Stomach (tissue), 9 donors: ENCODE data around the gene SLC1A6. TPM values are rescaled to one million over a fixed set of nuclear protein-coding genes. Genes with fewer than 3 reads are reported as not detected.

ENCODE experiments used
- DNase-seq, 2 donors: peaks; one replicate each; pipeline versions ENCODE4 v3.0.0 to v3.0.0-alpha.2; 2013 to 2019
- H3K27ac ChIP-seq, 5 donors: fragments of 200-600 bp in 4 of 5; sonication (generic) in 4 of 5; one replicate each; pipeline ENCODE4 v1.5.1; 2013 to 2019; ENCODE audit warnings: mild to moderate bottlenecking in 1 of 5, moderate library complexity in 1 of 5
- H3K27me3 ChIP-seq, 3 donors: fragments of 200-600 bp; sonication (generic); one replicate each; pipeline ENCODE4 v1.5.1; 2017 to 2019; ENCODE audit warnings: mixed run types in 1 of 3
- H3K36me3 ChIP-seq, 4 donors: fragments of 200-600 bp; sonication (generic); 1 replicate in 3 of 4; 2 replicates in 1 of 4; pipeline ENCODE4 v1.5.1; 2016 to 2019
- H3K4me1 ChIP-seq, 4 donors: fragments of 200-600 bp; sonication (generic); one replicate each; pipeline ENCODE4 v1.5.1; 2016 to 2019
- H3K4me3 ChIP-seq, 4 donors: fragments of 200-600 bp; sonication (generic) in 3 of 4; one replicate each; pipeline ENCODE4 v1.5.1; 2016 to 2019; ENCODE audit warnings: mild to moderate bottlenecking in 1 of 4
- H3K9me3 ChIP-seq, 4 donors: fragments of 200-600 bp; sonication (generic); one replicate each; pipeline ENCODE4 v1.5.1; 2016 to 2019
- CTCF ChIP-seq, 7 experiments: fragments of 450-650 bp in 4 of 7; fragments of 200-600 bp in 3 of 7; sonication (generic) in 3 of 7; IDR thresholded peaks; one replicate each; pipeline ENCODE4 v1.5.1; 2016 to 2019; ENCODE audit warnings: antibody characterized with exemption in 7 of 7, control low read depth in 2 of 7, mild to moderate bottlenecking in 1 of 7
- EP300 ChIP-seq: sonication (generic); formaldehyde crosslinking; IDR thresholded peaks from one replicate; pipeline ENCODE4 v1.6.1; 2017; ENCODE audit warnings: antibody characterized with exemption
- POLR2A ChIP-seq, 4 donors: fragments of 450-650 bp; IDR thresholded peaks; one replicate each; pipeline ENCODE4 v1.6.1; 2016; ENCODE audit warnings: antibody characterized with exemption in 4 of 4, control low read depth in 2 of 4, mild to moderate bottlenecking in 1 of 4, moderate library complexity in 1 of 4
- POLR2AphosphoS5 ChIP-seq, 3 donors: sonication (generic); formaldehyde crosslinking; IDR thresholded peaks; one replicate each; pipeline ENCODE4 v1.6.1; 2016; ENCODE audit warnings: antibody characterized with exemption in 3 of 3
- WGBS, 5 donors: extraction: QIAGEN DNeasy Blood & Tissue Kit in 3 of 5; methylation state at CpG; one replicate each; pipeline versions ENCODE4 v1.1.5 to v1.1.7; 2013 to 2018; 5-methylcytosine and 5-hydroxymethylcytosine counted together
- intact Hi-C: fragments of 100-400 bp; cut with DNase I; formaldehyde crosslinking; loops from one replicate; pipeline ENCODE4 v1.15.1; 2023; ENCODE audit warnings: low total_unique reads
- polyA plus RNA-seq, 3 donors: library from polyadenylated mRNA; stranded (reverse); fragments of 200-250 nt; gene quantifications; one replicate each; pipeline ENCODE4 v1.2.3, GENCODE V29; 2013
- total RNA-seq, 5 donors: library from RNA; depleted of rRNA; stranded (reverse); fragments of >200 nt; gene quantifications; one replicate each; pipeline versions ENCODE4 v1.1.0 to v1.2.3, GENCODE V29; 2014 to 2016
- donor health status: healthy with polysubstance abuse.
- donor health status: Bipolar disorder and iron deficiency.
- donor health status: healthy.

The SLC1A6 gene
- total and polyA plus RNA-seq, 8 donors: 0.37 TPM; not detected in 7

- Histone ChIP-seq H3K27ac (no peak overlapping the region), H3K4me1 (no peaks in the 10 kb centered on the region), H3K4me3 (no peak overlapping the region), H3K9me3 (peaks cover 0 to 13% (median 6%) of the 10 kb centered on the region in 4 donors), H3K27me3 (peaks cover 0 to 17% (median 0%) of the 10 kb centered on the region in 3 donors), H3K36me3 (no peaks in the 10 kb centered on the region)
- DNase-seq: no peak
- WGBS, 5 donors: 59 to 68% (median 62%) methylated on average over 6 of the region's 6 CpGs
- intact Hi-C loops: no loop called here
- TF ChIP-seq CTCF (IDR thresholded peaks at IDR 0.05): no peak
- no peak for TF ChIP-seq EP300
- no peak for TF ChIP-seq POLR2A (IDR thresholded peaks at IDR 0.05)
- TF ChIP-seq POLR2AphosphoS5 (IDR thresholded peaks at IDR 0.05): no peak
Measured at GRCh38 chr19:14915116-14915515, 64.5 kb downstream of the SLC1A6 start.

- H3K9me3 ChIP-seq: no peaks in the 10 kb centered on the region
- no peak for DNase-seq
- TF ChIP-seq POLR2A (IDR thresholded peaks at IDR 0.05): no peak
- no peak overlapping the region for H3K4me3 ChIP-seq
- intact Hi-C loops: no loop called here
- no peak overlapping the region for H3K27ac ChIP-seq
- H3K36me3 ChIP-seq: no peaks in the 10 kb centered on the region
- WGBS, 5 donors: 69 to 79% (median 72%) methylated on average over 4 of the region's 4 CpGs
- no peaks in the 10 kb centered on the region for H3K4me1 ChIP-seq
- peaks cover 0 to 16% (median 4%) of the 10 kb centered on the region in 3 donors for H3K27me3 ChIP-seq
Measured at GRCh38 chr19:14906711-14907110, 73.0 kb downstream of the SLC1A6 start.

GRCh38 chr19:14901675-14902260 lies 77.9 kb downstream of the SLC1A6 start:
- Histone ChIP-seq H3K4me1 (no peaks in the 10 kb centered on the region), H3K4me3 (no peak overlapping the region), H3K9me3 (no peaks in the 10 kb centered on the region), H3K36me3 (no peaks in the 10 kb centered on the region), H3K27me3 (peaks cover 0 to 29% (median 4%) of the 10 kb centered on the region in 3 donors), H3K27ac (no peak overlapping the region)
- TF ChIP-seq EP300 (no peak), POLR2A (IDR thresholded peaks at IDR 0.05) (no peak)
- intact Hi-C loops: no loop called here
- 13 to 43% (median 28%) methylated on average over 2 of the region's 2 CpGs for WGBS, 5 donors
- no peak for DNase-seq

Other genes starting within 250 kb of the SLC1A6 start
- gene ADGRE2, start 201.3 kb downstream of the SLC1A6 start, total RNA-seq: 1 to 10 TPM in 4 of 5 donors, not detected in 1; 1.5 to 9.6 (median 4.1) TPM
- 1 to 10 TPM in 1 of 3 donors, under 1 TPM in 2; 0.28 to 1.7 (median 1.00) TPM for gene ADGRE2, start 201.3 kb downstream of the SLC1A6 start, polyA plus RNA-seq
- gene OR7A5, start 144.7 kb downstream of the SLC1A6 start, total RNA-seq: not detected
- gene OR7A5, start 144.7 kb downstream of the SLC1A6 start, polyA plus RNA-seq: not detected
- gene OR7C1, start 144.7 kb downstream of the SLC1A6 start, total RNA-seq: not detected
- gene OR7C1, start 144.7 kb downstream of the SLC1A6 start, polyA plus RNA-seq: not detected
- not detected for gene OR7A10, start 130.9 kb downstream of the SLC1A6 start, total RNA-seq
- gene OR7A10, start 130.9 kb downstream of the SLC1A6 start, polyA plus RNA-seq: not detected
- gene OR7A17, start 93.7 kb downstream of the SLC1A6 start, total RNA-seq: not detected
- gene OR7A17, start 93.7 kb downstream of the SLC1A6 start, polyA plus RNA-seq: not detected
- not detected for gene OR7C2, start 38.4 kb downstream of the SLC1A6 start, total RNA-seq
- gene OR7C2, start 38.4 kb downstream of the SLC1A6 start, polyA plus RNA-seq: not detected
- gene CASP14, start 69.6 kb upstream of the SLC1A6 start, total RNA-seq: not detected
- not detected for gene CASP14, start 69.6 kb upstream of the SLC1A6 start, polyA plus RNA-seq
- not detected for gene OR1I1, start 102.3 kb upstream of the SLC1A6 start, total RNA-seq
- gene OR1I1, start 102.3 kb upstream of the SLC1A6 start, polyA plus RNA-seq: not detected
- gene SYDE1, start 127.5 kb upstream of the SLC1A6 start, total RNA-seq: 10 to 100 TPM in 2 of 5 donors, 1 to 10 TPM in 3; 2.0 to 19.6 (median 9.9) TPM
- gene SYDE1, start 127.5 kb upstream of the SLC1A6 start, polyA plus RNA-seq: 10 to 100 TPM in 1 of 3 donors, 1 to 10 TPM in 2; 5.5 to 13.5 (median 7.6) TPM
- 10 to 100 TPM; 22.5 to 54.5 (median 24.4) TPM for gene NOTCH3, start 221.1 kb upstream of the SLC1A6 start, total RNA-seq
- gene NOTCH3, start 221.1 kb upstream of the SLC1A6 start, polyA plus RNA-seq: 10 to 100 TPM in 1 of 3 donors, 1 to 10 TPM in 2; 1.2 to 12.6 (median 2.2) TPM